Measurements from ENCODE around the gene CLDN4. TPM values are rescaled to one million over a fixed set of nuclear protein-coding genes. Genes with fewer than 3 reads are reported as not detected.

The CLDN4 gene
- total and polyA plus RNA-seq, 4 donors: 0.37 to 2.0 (median 1.3) TPM

GRCh38 chr7:73876361-73876760, 45.6 kb downstream of the CLDN4 start:
- 94% methylated on average over 8 of the region's 8 CpGs for WGBS
- Histone ChIP-seq H3K4me1 (ENCODE audit: control insufficient read depth in 4 of 4, insufficient read depth in 4 of 4, low read length in 3 of 4) (peaks cover 16 to 32% (median 24%) of the 10 kb centered on the region in 4 donors), H3K9ac (ENCODE audit: low read depth in 1 of 2, low read length in 2 of 2) (no peak overlapping the region), H3K4me3 (ENCODE audit: low read depth in 1 of 3, low read length in 3 of 3) (no peak overlapping the region), H3K36me3 (ENCODE audit: control insufficient read depth in 4 of 4, insufficient read depth in 3 of 4, low read depth in 1 of 4, low read length in 3 of 4) (no peaks in the 10 kb centered on the region), H3K27me3 (ENCODE audit: control insufficient read depth in 4 of 4, insufficient read depth in 4 of 4, low read length in 3 of 4) (no peaks in the 10 kb centered on the region), H3K27ac (ENCODE audit: low read depth in 1 of 2, low read length in 2 of 2) (no peak overlapping the region), H3K9me3 (ENCODE audit: control insufficient read depth in 4 of 4, low read length in 3 of 4) (no peaks in the 10 kb centered on the region)
- DNase-seq (ENCODE audit: low spot score): no peak
- TF ChIP-seq CTCF (IDR thresholded peaks at IDR 0.05; ENCODE audit: low read depth, low read length, missing input control): no peak
- TF ChIP-seq SP1 (IDR thresholded peaks at IDR 0.05): no peak
- TF ChIP-seq JUND (IDR thresholded peaks at IDR 0.05): no peak
- TF ChIP-seq FOXA2 (IDR thresholded peaks at IDR 0.05): no peak
- TF ChIP-seq ATF3 (IDR thresholded peaks at IDR 0.05): no peak
- TF ChIP-seq TAF1 (conservative IDR thresholded peaks at IDR 0.05): no peak
- no peak for TF ChIP-seq HNF4A (conservative IDR thresholded peaks at IDR 0.05)
- TF ChIP-seq RAD21 (IDR thresholded peaks at IDR 0.05): no peak
- TF ChIP-seq YY1 (IDR thresholded peaks at IDR 0.05): no peak

GRCh38 chr7:73876973-73877372, 46.2 kb downstream of the CLDN4 start:
- 93% methylated on average over 12 of the region's 12 CpGs for WGBS

More at GRCh38 chr7:73876973-73877372, 46.2 kb downstream of the CLDN4 start:
- H3K4me1 ChIP-seq (ENCODE audit: control insufficient read depth in 4 of 4, insufficient read depth in 4 of 4, low read length in 3 of 4): peaks cover 11 to 30% (median 20%) of the 10 kb centered on the region in 4 donors
- no peak overlapping the region for H3K27ac ChIP-seq (ENCODE audit: low read depth in 1 of 2, low read length in 2 of 2)
- no peak overlapping the region for H3K4me3 ChIP-seq (ENCODE audit: low read depth in 1 of 3, low read length in 3 of 3)
- H3K9ac ChIP-seq (ENCODE audit: low read depth in 1 of 2, low read length in 2 of 2): no peak overlapping the region
- no peak for TF ChIP-seq FOXA1 (IDR thresholded peaks at IDR 0.05)
- TF ChIP-seq ATF3 (IDR thresholded peaks at IDR 0.05): no peak
- no peak for TF ChIP-seq ZBTB33 (IDR thresholded peaks at IDR 0.05)
- TF ChIP-seq MAX (IDR thresholded peaks at IDR 0.05): no peak
- no peak for TF ChIP-seq RAD21 (IDR thresholded peaks at IDR 0.05)
- TF ChIP-seq EGR1 (IDR thresholded peaks at IDR 0.05; ENCODE audit: low read depth in 2 of 2): no peak
- no peak for TF ChIP-seq FOXA2 (IDR thresholded peaks at IDR 0.05)
- TF ChIP-seq HNF4A (conservative IDR thresholded peaks at IDR 0.05): no peak
- no peak for TF ChIP-seq GABPA (IDR thresholded peaks at IDR 0.05 in 1 of 2, conservative IDR thresholded peaks at IDR 0.05 in 1 of 2)
- TF ChIP-seq HNF4G (IDR thresholded peaks at IDR 0.05): no peak
- no peak for TF ChIP-seq REST (IDR thresholded peaks at IDR 0.05)
- TF ChIP-seq JUND (IDR thresholded peaks at IDR 0.05): no peak
- TF ChIP-seq RXRA (IDR thresholded peaks at IDR 0.05): no peak
- TF ChIP-seq TAF1 (conservative IDR thresholded peaks at IDR 0.05): no peak
- TF ChIP-seq SP1 (IDR thresholded peaks at IDR 0.05): no peak
- TF ChIP-seq CTCF (IDR thresholded peaks at IDR 0.05; ENCODE audit: low read depth, low read length, missing input control): no peak
- H3K36me3 ChIP-seq (ENCODE audit: control insufficient read depth in 4 of 4, insufficient read depth in 3 of 4, low read depth in 1 of 4, low read length in 3 of 4): no peaks in the 10 kb centered on the region
- H3K9me3 ChIP-seq (ENCODE audit: control insufficient read depth in 4 of 4, low read length in 3 of 4): no peaks in the 10 kb centered on the region
- H3K27me3 ChIP-seq (ENCODE audit: control insufficient read depth in 4 of 4, insufficient read depth in 4 of 4, low read length in 3 of 4): no peaks in the 10 kb centered on the region
- DNase-seq (ENCODE audit: low spot score): no peak

Measured in liver (tissue), 9 donors.